Measurements from ENCODE around the gene RASSF3. TPM values are rescaled to one million over a fixed set of nuclear protein-coding genes. Genes with fewer than 3 reads are reported as not detected.

The RASSF3 gene
- total RNA-seq, 2 donors from 2014 or later, result 13.5 to 21.3 TPM

DNA sequence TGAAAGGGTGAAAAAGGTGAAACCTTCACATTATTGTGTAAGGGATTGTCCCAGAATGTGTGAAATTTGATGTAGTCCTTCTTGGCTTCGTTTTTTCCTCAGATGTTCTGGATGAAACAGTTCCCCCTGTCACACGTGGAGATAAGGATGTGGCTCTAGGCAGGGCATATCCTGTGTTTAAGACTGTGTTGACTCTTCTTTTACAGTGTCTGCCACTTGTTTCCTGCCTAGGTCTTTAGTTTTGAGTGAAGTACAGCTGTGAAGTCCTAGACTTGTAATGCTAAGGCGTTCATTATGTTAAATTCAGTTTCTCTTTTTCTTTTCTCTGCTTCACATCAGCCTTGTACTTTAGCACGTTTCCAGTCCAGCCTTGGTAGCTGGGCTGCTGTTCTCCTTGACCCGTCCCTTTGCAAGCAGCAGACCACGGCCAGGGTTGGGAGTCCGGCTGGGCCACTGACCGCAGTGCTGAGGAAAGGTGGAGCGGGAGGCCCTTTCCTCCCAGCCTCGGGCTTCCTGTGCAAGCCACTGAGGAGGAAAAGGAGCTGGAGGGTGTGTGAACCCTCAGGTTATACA lies 59.1 kb downstream of the RASSF3 start:
- intact Hi-C loops (cut with DNase I), result no loop called here
- H3K27me3 ChIP-seq, result no peaks in the 10 kb centered on the region
- H3K4me3 ChIP-seq, result no peak overlapping the region
- peak overlapping the region in 3 of 4 donors; percentile 44 to 85 (median 84) for H3K27ac ChIP-seq
- peak; percentile 29 to 45 (median 39) for DNase-seq
- 27 to 32% methylated on average over 10 of the region's 10 CpGs for WGBS, 2 donors
- peaks cover 95% of the 10 kb centered on the region for H3K4me1 ChIP-seq
- ATAC-seq, result no peak
- no peak for TF ChIP-seq POLR2A (IDR thresholded peaks at IDR 0.05)
- TF ChIP-seq, protein P1, sequence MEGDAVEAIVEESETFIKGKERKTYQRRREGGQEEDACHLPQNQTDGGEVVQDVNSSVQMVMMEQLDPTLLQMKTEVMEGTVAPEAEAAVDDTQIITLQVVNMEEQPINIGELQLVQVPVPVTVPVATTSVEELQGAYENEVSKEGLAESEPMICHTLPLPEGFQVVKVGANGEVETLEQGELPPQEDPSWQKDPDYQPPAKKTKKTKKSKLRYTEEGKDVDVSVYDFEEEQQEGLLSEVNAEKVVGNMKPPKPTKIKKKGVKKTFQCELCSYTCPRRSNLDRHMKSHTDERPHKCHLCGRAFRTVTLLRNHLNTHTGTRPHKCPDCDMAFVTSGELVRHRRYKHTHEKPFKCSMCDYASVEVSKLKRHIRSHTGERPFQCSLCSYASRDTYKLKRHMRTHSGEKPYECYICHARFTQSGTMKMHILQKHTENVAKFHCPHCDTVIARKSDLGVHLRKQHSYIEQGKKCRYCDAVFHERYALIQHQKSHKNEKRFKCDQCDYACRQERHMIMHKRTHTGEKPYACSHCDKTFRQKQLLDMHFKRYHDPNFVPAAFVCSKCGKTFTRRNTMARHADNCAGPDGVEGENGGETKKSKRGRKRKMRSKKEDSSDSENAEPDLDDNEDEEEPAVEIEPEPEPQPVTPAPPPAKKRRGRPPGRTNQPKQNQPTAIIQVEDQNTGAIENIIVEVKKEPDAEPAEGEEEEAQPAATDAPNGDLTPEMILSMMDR (IDR thresholded peaks at IDR 0.05), result no peak
- H3K36me3 ChIP-seq (replicated peaks in 1 of 2; ENCODE audit: insufficient read depth in 1 of 2, low read depth in 2 of 2), result no peaks in the 10 kb centered on the region
- no peaks in the 10 kb centered on the region for H3K9me3 ChIP-seq

DNA sequence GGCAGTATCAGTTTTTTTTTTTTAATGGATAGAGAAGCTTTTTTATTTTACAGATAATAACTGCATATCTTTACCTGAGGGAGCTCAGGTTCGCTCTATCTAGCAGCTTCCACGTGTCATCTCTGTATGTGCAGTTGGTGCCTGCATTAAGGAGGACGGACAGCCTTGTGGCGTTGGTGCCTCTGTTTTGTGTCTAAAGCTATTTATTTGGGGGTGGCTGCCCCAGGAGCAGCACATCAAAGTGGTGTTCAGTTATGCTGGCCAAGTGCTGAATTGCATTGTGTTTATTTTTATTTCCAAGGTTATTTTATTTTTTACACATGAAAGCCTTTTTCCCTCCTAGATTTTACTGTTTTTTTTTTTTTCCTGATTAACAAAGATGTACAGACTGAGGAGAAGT lies 59.7 kb downstream of the RASSF3 start:
- Histone ChIP-seq H3K36me3 (replicated peaks in 1 of 2; ENCODE audit: insufficient read depth in 1 of 2, low read depth in 2 of 2) (no peaks in the 10 kb centered on the region), H3K27ac (peak overlapping the region in 3 of 4 donors; percentile 44 to 85 (median 84)), H3K4me3 (no peak overlapping the region), H3K9me3 (no peaks in the 10 kb centered on the region), H3K27me3 (no peaks in the 10 kb centered on the region), H3K4me1 (peaks cover 94% of the 10 kb centered on the region)
- ATAC-seq, result no peak
- intact Hi-C loops (cut with DNase I), result loop anchor here (10.0 kb wide), 1 partner anchor 55 kb away; the partner anchor contains the start of gene RASSF3
- DNase-seq, result no peak
- WGBS, 2 donors, result 19 to 32% methylated on average over 4 of the region's 4 CpGs
- TF ChIP-seq, protein P1 (IDR thresholded peaks at IDR 0.05), result no peak
- TF ChIP-seq POLR2A (IDR thresholded peaks at IDR 0.05), result no peak

DNA sequence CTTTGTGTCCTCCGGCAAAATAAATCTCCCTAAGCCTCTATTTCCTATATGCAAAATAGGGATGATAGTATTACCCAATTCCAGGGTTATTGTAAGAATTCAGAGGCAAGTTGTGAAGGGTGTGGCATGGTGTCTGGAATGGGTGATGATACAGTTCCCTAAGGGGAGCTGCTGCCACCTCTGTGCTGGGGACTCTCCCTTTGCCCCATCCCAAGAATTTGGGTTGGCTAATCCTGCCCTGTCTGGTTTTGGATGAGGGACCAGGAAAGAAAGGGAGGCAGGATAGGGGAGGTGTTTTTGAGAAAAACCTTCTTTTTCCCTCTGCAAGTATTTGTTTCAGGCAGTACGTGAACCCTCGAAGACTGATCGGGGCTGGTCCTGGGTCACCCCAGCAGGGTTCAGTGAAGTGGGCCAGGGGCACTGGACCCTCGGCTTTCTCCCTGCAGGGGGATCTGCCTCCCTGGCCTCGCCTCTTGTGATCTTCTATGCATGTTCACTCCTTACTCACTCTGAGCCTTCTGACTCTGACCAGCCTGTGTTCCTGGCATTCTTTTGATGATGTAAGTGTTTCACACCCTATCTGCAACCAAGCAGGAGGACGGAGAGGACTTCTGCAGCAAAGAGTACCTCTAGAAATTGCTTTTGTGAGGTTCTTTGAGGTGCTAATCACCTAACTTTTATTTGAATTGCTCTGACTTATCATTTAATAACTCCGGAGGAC lies 60.8 kb downstream of the RASSF3 start:
- peak overlapping the region; percentile 68 to 85 (median 76) for H3K27ac ChIP-seq

DNA sequence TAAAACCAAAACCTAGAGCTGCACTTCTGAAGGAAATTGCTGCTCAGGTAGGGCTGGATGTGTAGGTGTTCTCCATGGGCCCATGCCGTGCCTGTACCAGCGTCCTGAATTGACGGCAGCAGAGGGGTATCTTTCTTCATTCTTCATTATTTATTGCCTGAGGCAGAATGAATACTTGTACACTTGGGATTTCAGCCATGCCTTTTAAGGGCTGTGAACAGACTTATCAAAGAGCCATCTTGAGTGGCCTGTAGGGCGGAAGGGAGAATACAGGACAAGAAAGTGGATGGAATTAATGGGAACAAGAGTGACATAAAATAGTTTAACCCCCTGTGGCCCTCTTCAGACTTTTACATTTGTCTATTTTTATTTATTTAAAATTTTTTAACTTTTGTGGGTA lies 61.4 kb downstream of the RASSF3 start:
- Histone ChIP-seq H3K4me3 (no peak overlapping the region), H3K36me3 (replicated peaks in 1 of 2; ENCODE audit: insufficient read depth in 1 of 2, low read depth in 2 of 2) (no peaks in the 10 kb centered on the region), H3K9me3 (no peaks in the 10 kb centered on the region), H3K27ac (peak overlapping the region; percentile 68 to 85 (median 76)), H3K27me3 (no peaks in the 10 kb centered on the region), H3K4me1 (peaks cover 93% of the 10 kb centered on the region)
- TF ChIP-seq, protein P1 (IDR thresholded peaks at IDR 0.05), result no peak
- no peak for TF ChIP-seq POLR2A (IDR thresholded peaks at IDR 0.05)
- no peak for DNase-seq
- intact Hi-C loops (cut with DNase I), result loop anchor here (10.0 kb wide), 1 partner anchor 57 kb away; the partner anchor contains the start of gene RASSF3
- no peak for ATAC-seq
- WGBS, 2 donors, result 49 to 51% methylated on average over 4 of the region's 4 CpGs

More for the DNA sequence above, 60.8 kb downstream of the RASSF3 start:
- peak in 2 of 3 donors; percentile 26 to 28 for TF ChIP-seq POLR2A (IDR thresholded peaks at IDR 0.05)
- TF ChIP-seq, protein P1 (IDR thresholded peaks at IDR 0.05), result no peak
- peaks cover 93% of the 10 kb centered on the region for H3K4me1 ChIP-seq
- DNase-seq (peak; percentile 38 to 61 (median 54)), ATAC-seq (peak; percentile 56)
- intact Hi-C loops (cut with DNase I), result loop anchor here (10.0 kb wide), 1 partner anchor 56 kb away; the partner anchor contains the start of gene RASSF3
- no peaks in the 10 kb centered on the region for H3K9me3 ChIP-seq
- no peaks in the 10 kb centered on the region for H3K36me3 ChIP-seq (replicated peaks in 1 of 2; ENCODE audit: insufficient read depth in 1 of 2, low read depth in 2 of 2)
- no peak overlapping the region for H3K4me3 ChIP-seq
- 51 to 56% methylated on average over 8 of the region's 8 CpGs for WGBS, 2 donors
- no peaks in the 10 kb centered on the region for H3K27me3 ChIP-seq

Data from body of pancreas (tissue), 4 donors.